Ureter (tissue), 1 donor: ENCODE results near the gene TMEM117. TPM values are rescaled to one million over a fixed set of nuclear protein-coding genes. Genes with fewer than 3 reads are reported as not detected.
"Not testable (repeated sequence)": the region's sequence is repeated elsewhere in the genome, so short reads cannot be mapped to it uniquely, and the experiment has no call there.

Source experiments
- DNase-seq: peaks from one replicate; pipeline ENCODE4 v3.0.0-alpha.2; 2020; ENCODE audit warnings: low spot score
- total RNA-seq: library from RNA; stranded (reverse); gene quantifications from one replicate; pipeline ENCODE4 v1.2.4, GENCODE V29; 2023
- donor health status: DM: yes; HTN: yes; CAD: no.

The TMEM117 gene
- total RNA-seq, 1 donor from 2014 or later: 16.7 TPM

DNA sequence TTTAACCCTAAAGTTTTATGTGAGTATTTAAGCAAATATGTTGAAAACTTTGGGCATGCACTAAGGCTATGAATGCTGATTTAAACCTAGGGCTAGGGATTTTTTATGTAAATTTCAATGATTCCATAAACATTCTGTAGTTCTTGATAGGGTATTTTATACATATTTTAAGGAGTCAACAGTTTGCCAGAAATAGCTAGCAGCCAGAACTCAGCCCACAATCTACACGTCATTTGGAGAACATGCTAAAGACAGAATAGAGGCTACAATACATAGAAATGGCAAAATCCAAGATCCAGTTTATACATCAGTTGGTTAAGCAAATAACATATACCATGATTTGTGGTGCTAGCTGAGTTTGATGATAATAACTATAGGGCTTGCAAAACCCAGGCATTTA lies 184.7 kb downstream of the TMEM117 start:
- no peak for DNase-seq

GRCh38 chr12:44021471-44021971 lies 185.6 kb downstream of the TMEM117 start:
- no peak for DNase-seq

DNA sequence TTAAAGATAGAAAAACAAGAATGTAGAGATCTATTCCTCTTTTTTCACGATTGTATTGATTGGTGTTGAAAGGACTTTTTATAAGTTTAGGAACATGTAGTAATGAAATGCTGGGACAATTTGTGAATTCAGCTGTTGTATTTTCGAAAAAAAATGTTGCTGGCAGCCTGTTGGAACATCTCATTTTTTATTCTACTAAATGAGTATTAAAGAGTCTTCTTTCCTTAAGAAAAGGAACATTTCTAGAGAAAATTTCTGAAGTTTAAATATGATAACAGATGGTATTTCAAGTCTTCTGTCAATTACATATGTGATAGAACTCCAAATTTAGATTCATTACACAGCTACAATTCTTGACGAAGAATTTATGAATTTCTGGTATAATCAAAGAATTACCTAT lies 189.6 kb downstream of the TMEM117 start:
- no peak for DNase-seq

DNA sequence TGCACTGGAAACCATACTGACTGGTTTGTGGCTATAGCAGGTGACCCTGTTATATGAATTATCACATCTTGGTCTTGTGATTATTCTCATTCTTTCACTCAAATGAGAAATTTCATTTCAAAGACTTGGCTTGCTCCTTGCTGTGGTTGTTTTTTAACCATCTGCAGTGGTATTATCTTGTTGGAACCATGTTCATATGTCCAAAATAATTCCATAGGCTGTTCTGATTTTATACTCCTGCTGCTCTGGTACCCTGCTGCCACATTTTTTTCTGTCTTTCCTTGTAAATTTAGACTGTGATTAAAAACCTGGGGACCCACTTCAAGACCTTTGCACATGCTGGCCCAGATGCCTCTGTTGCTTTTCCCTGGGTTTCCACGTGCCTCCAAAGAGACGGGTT lies 190.2 kb downstream of the TMEM117 start:
- DNase-seq: no peak

- not testable (repeated sequence) for DNase-seq
Observed at GRCh38 chr12:44026926-44027325, 191.0 kb downstream of the TMEM117 start.

GRCh38 chr12:44029194-44029593 lies 193.3 kb downstream of the TMEM117 start:
- DNase-seq: no peak

GRCh38 chr12:44031472-44032185 lies 195.7 kb downstream of the TMEM117 start:
- no peak for DNase-seq

GRCh38 chr12:44034906-44035305 lies 199.0 kb downstream of the TMEM117 start:
- DNase-seq: no peak

GRCh38 chr12:44036875-44037443 lies 201.1 kb downstream of the TMEM117 start:
- no peak for DNase-seq

GRCh38 chr12:44038411-44038810 lies 202.5 kb downstream of the TMEM117 start:
- DNase-seq: no peak

GRCh38 chr12:44044491-44044890 lies 208.6 kb downstream of the TMEM117 start:
- not testable (repeated sequence) for DNase-seq

GRCh38 chr12:44046732-44047417 lies 211.0 kb downstream of the TMEM117 start:
- no peak for DNase-seq

DNA sequence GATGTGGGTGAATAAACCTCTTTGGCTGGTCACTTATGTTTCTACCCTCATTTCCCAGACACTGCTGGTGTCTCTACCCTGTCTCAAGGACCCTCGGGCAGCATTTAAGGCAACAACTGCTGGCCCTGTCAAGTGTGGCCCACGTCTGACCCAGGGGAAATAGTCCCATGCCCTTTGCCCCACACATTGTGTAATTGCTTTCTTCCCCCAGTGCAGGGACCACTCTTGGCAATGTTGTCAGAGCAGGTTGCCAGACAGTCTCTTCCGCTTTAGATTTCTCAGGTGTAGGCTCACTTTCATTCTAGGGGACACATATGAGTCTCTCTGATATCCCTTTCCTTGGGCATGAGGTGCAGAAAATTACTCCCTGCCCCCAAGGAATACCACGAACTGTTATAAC lies 216.7 kb downstream of the TMEM117 start:
- no peak for DNase-seq

DNA sequence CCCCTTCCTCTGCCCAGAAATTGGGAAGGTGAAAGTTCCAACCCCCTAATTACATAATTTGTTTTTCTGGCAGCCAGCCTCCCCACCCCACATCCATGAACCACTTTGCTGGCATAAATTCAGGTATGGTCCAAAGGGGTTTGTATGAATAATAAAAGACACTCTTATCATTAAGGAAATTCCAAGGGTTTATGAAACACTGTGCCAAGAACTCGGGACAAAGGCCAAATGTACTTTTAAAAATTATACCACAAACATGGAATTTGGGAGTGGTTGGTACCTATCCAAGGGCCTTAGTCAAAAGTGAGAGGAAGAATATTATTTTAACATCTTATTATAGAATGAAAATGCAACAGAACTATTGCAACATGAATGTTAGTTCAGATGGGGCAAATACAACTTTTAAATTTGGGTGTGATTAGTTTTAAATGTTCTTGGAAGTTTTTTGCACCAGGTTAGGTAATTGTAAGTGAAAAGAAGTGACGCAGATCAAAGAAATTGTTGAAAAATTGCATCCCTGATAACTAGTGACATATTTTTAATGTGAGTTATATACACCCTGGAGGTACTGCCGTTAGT lies 217.8 kb downstream of the TMEM117 start:
- DNase-seq: no peak

DNA sequence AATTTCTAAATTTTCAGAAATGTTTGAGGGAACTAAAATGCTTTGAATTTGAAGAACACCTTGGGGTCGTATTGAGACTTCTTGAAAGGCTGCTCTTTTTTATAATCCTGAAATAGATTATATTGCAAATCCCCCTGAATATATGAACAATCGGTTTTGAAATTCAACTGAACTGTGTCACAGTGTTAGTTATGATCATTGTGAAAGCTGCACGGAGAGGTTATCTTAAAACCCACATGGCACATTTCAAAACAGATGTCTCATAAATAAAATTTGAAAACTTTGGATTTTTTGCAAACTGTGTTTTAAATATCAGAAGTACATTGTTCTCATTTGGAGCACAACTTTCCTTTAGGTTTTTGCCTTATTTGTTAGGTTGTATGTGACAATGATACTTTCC lies 218.4 kb downstream of the TMEM117 start:
- DNase-seq: no peak

DNA sequence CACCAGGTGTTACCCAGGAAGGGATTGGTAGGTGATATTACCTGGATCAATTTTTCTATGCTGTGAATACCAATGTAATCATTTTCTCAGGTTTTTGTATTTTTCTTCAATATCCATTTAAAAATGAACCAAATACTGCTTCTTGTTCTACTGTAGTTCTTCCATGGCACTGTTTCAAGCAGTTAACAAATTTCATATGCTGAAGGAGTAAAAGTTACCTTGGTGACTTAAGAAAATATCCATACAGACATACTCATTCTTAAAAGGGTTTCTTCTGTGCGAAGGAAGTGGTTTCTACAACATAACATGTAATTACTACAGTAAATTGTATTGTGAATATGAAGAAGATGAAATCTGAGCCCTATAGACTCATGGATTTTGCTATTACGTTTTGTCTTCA lies 222.5 kb downstream of the TMEM117 start:
- DNase-seq: no peak

- DNase-seq: no peak
Observed at GRCh38 chr12:44059476-44059875, 223.6 kb downstream of the TMEM117 start.

GRCh38 chr12:44063671-44064070 lies 227.8 kb downstream of the TMEM117 start:
- no peak for DNase-seq

DNA sequence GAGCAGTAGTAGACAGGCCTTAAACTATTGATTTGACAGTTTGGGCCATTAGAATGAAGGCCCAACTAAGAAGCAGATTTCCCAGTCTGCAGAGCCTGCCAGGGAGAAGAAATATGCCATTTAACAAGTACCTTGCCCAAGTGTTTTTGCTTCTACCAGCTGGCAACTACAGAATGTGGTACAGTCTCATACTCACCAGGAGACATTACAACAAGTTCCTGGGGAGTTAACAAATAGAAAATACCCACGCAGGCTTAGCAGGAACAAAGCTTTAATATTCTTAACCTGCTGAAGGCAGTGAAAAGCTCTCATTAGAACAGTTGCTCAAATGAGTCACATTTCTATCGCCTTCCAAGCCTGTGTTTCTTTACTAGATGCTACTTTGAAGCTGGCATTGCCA lies 241.0 kb downstream of the TMEM117 start:
- DNase-seq: no peak

DNA sequence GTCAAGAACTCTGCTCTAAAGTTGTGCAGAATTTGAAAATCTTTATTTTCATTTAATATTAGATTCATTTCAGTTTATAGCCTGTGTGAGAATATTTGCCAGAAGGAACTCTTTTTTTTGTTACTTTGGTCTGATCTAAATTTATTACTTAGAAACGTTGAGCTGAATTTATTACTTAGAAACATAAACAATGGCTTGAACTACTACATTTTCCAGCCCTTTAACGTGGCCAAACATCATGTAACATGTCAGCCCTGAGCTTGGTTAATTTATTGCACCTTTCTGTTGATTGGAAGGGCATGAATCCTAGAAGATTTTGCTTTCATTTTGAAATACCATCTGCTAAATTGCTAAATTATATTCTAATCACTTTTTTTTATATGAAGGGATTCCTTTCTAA lies 241.4 kb downstream of the TMEM117 start:
- no peak for DNase-seq

DNA sequence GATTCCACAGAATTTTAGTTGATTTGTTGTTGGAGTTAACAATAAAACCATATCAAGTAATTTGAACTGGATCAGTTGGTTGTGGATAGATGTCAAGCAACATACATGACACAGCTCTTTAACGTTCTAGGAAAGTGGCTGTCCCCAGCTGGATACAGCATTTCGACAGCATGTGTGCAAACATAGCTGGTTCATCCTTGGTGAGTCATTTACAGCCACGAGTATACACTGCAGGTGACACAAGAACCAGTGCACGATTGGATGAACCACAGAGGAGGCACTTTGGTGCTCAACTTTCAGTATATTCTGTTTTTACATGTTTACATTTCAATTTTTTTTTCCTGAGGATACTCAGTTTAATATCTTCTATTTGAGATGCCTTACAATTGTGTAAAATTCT lies 242.4 kb downstream of the TMEM117 start:
- no peak for DNase-seq

- no peak for DNase-seq
Observed at GRCh38 chr12:44088647-44089046, 252.8 kb downstream of the TMEM117 start.
